ENCODE data around the gene XXYLT1. TPM values are rescaled to one million over a fixed set of nuclear protein-coding genes. Genes with fewer than 3 reads are reported as not detected.

XXYLT1 gene
- total and polyA plus RNA-seq, 7 donors: 2.5 to 13.8 (median 11.1) TPM

- 70 to 76% methylated on average over 12 of the region's 12 CpGs for WGBS, 2 donors
- Histone ChIP-seq H3K4me1 (peaks cover 0 to 22% (median 7%) of the 10 kb centered on the region in 4 donors), H3K9me3 (no peaks in the 10 kb centered on the region), H3K27me3 (no peaks in the 10 kb centered on the region), H3K27ac (no peak overlapping the region), H3K4me3 (no peak overlapping the region), H3K36me3 (no peaks in the 10 kb centered on the region)
- no peak for TF ChIP-seq POLR2A (IDR thresholded peaks at IDR 0.05)
- TF ChIP-seq, protein P1, sequence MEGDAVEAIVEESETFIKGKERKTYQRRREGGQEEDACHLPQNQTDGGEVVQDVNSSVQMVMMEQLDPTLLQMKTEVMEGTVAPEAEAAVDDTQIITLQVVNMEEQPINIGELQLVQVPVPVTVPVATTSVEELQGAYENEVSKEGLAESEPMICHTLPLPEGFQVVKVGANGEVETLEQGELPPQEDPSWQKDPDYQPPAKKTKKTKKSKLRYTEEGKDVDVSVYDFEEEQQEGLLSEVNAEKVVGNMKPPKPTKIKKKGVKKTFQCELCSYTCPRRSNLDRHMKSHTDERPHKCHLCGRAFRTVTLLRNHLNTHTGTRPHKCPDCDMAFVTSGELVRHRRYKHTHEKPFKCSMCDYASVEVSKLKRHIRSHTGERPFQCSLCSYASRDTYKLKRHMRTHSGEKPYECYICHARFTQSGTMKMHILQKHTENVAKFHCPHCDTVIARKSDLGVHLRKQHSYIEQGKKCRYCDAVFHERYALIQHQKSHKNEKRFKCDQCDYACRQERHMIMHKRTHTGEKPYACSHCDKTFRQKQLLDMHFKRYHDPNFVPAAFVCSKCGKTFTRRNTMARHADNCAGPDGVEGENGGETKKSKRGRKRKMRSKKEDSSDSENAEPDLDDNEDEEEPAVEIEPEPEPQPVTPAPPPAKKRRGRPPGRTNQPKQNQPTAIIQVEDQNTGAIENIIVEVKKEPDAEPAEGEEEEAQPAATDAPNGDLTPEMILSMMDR (IDR thresholded peaks at IDR 0.05): no peak
- no peak for TF ChIP-seq POLR2AphosphoS5 (IDR thresholded peaks at IDR 0.05)
- no peak for TF ChIP-seq EP300 (IDR thresholded peaks at IDR 0.05)
- intact Hi-C loops (cut with DNase I): no loop called here
- DNase-seq: no peak
Measured at GRCh38 chr3:195081242-195081963, 189.6 kb downstream of the XXYLT1 start.

- 73 to 88% methylated on average over 16 of the region's 16 CpGs for WGBS, 2 donors
- DNase-seq: no peak
Measured at GRCh38 chr3:195080571-195081151, 190.3 kb downstream of the XXYLT1 start.

DNA sequence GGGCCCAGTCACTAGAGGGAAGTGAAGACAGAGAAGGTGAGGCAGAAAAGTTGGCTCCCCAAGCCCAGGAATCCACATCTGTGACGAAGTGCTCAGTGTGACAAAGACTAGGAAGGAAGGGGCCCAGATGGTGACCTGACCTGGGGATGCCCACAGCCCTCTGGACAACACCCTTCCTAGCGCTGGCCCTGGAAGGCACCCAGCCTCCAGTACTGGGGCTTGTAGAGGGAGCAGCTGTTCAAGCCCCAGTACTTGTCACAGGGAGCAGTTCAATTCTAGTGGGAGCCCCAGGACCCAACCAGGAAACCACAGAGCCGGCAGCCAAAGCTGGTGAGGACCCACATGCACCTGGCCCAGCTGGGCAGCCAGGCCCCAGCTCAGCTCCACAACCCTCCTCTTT lies 190.8 kb downstream of the XXYLT1 start:
- Histone ChIP-seq H3K27ac (no peak overlapping the region), H3K27me3 (no peaks in the 10 kb centered on the region), H3K4me3 (no peak overlapping the region), H3K9me3 (no peaks in the 10 kb centered on the region), H3K4me1 (peaks cover 0 to 22% (median 7%) of the 10 kb centered on the region in 4 donors), H3K36me3 (no peaks in the 10 kb centered on the region)
- intact Hi-C loops (cut with DNase I): no loop called here
- no peak for TF ChIP-seq EP300 (IDR thresholded peaks at IDR 0.05)
- TF ChIP-seq, protein P1 (IDR thresholded peaks at IDR 0.05): no peak
- TF ChIP-seq POLR2AphosphoS5 (IDR thresholded peaks at IDR 0.05): no peak
- no peak for TF ChIP-seq POLR2A (IDR thresholded peaks at IDR 0.05)
- WGBS, 2 donors: 69 to 85% methylated on average over 3 of the region's 3 CpGs
- DNase-seq: no peak

More at GRCh38 chr3:195080571-195081151, 190.3 kb downstream of the XXYLT1 start:
- intact Hi-C loops (cut with DNase I): no loop called here
- no peaks in the 10 kb centered on the region for H3K27me3 ChIP-seq
- TF ChIP-seq POLR2AphosphoS5 (IDR thresholded peaks at IDR 0.05) (no peak), EP300 (IDR thresholded peaks at IDR 0.05) (no peak), POLR2A (IDR thresholded peaks at IDR 0.05) (no peak)
- TF ChIP-seq, protein P1 (IDR thresholded peaks at IDR 0.05): no peak
- H3K36me3 ChIP-seq: no peaks in the 10 kb centered on the region
- H3K4me3 ChIP-seq: no peak overlapping the region
- no peak overlapping the region for H3K27ac ChIP-seq
- H3K4me1 ChIP-seq: peaks cover 0 to 22% (median 7%) of the 10 kb centered on the region in 4 donors
- H3K9me3 ChIP-seq: no peaks in the 10 kb centered on the region

- Histone ChIP-seq H3K27ac (no peak overlapping the region), H3K4me3 (no peak overlapping the region), H3K27me3 (no peaks in the 10 kb centered on the region), H3K36me3 (no peaks in the 10 kb centered on the region), H3K4me1 (peaks cover 0 to 22% (median 7%) of the 10 kb centered on the region in 4 donors), H3K9me3 (no peaks in the 10 kb centered on the region)
- DNase-seq: no peak
- TF ChIP-seq, protein P1 (IDR thresholded peaks at IDR 0.05): no peak
- TF ChIP-seq POLR2A (IDR thresholded peaks at IDR 0.05): no peak
- no peak for TF ChIP-seq POLR2AphosphoS5 (IDR thresholded peaks at IDR 0.05)
- no peak for TF ChIP-seq EP300 (IDR thresholded peaks at IDR 0.05)
- intact Hi-C loops (cut with DNase I): no loop called here
- 68 to 85% methylated on average over 5 of the region's 5 CpGs for WGBS, 2 donors
Measured at GRCh38 chr3:195079636-195080035, 191.3 kb downstream of the XXYLT1 start.
